A549 (cell line): Measurements from ENCODE around the gene PLEKHA4.

Experiments used
- CTCF ChIP-seq: fragments of >200 bp; sonication (Bioruptor Twin); formaldehyde crosslinking; IDR thresholded peaks from 3 replicates; pipeline ENCODE4 v1.5.1; 2016
- ELK1 ChIP-seq: fragments of 150-350 bp; IDR thresholded peaks from 2 replicates; pipeline ENCODE4 v1.6.1; 2014; ENCODE audit warnings: low read depth, mild to moderate bottlenecking, low read length
- JUN ChIP-seq, 2 experiments: fragments of >200 bp; sonication (Bioruptor Twin); formaldehyde crosslinking; IDR thresholded peaks; 2 replicates in 1 of 2; 3 replicates in 1 of 2; pipeline ENCODE4 v1.6.1; 2016 to 2017
- PHF8 ChIP-seq: fragments of 200-600 bp; sonication (generic); IDR thresholded peaks from 2 replicates; pipeline ENCODE4 v1.6.1; 2016; ENCODE audit warnings: low read depth, mild to moderate bottlenecking, antibody characterized with exemption, moderate library complexity, borderline replicate concordance
- POLR2A ChIP-seq: IDR thresholded peaks from 2 replicates; pipeline ENCODE4 v1.6.1; 2012; ENCODE audit warnings: mild to moderate bottlenecking, low read length
- SMC3 ChIP-seq: fragments of >200 bp; sonication (Bioruptor Twin); formaldehyde crosslinking; IDR thresholded peaks from 3 replicates; pipeline ENCODE4 v1.6.1; 2018; ENCODE audit warnings: inconsistent platforms

DNA sequence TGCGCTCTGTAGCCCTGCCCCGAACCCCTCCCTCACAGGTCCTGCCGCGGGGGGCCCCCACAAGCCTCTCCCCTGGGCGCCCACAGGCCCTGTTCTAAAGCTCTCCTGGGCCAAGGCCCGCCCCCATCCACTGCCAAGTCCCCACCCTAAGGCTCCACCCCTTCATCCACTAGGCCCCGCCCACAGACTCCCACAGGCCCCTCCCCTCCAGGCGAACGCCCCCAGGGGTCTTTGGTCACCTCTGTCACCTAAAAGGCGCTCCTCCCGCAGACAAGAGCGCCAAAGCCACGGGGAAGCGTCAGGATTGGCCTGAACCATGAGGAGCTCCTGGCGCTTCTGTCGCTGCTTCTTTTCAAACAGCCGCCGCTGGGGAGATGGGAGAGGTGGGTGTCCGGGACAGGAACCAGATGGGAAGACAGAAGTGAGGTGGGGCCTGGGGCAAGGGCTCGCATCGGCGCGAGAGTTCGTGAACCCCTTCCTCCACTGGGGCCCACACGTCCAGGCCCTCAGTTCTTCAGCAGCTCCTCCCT, 27.8 kb upstream of the PLEKHA4 start:
- TF ChIP-seq CTCF (no peak), POLR2A (no peak), ELK1 (no peak), PHF8 (no peak), SMC3 (no peak), JUN (IDR thresholded peaks at IDR 0.05) (no peak)
